HL-60 (cell line): ENCODE data around the gene P2RX2.

ENCODE experiments used
- DNase-seq, 2 experiments: peaks; one replicate each; pipeline ENCODE4 v3.0.0-alpha.2; 2010 to 2020; ENCODE audit warnings: low read depth in 1 of 2, low spot score in 1 of 2
- H3K27ac ChIP-seq: fragments of 250-450 bp; sonication (Bioruptor Pico); replicated peaks from 2 replicates; pipeline ENCODE4 v1.5.1; 2020; ENCODE audit warnings: mild to moderate bottlenecking, moderate library complexity
- H3K27me3 ChIP-seq: fragments of 250-450 bp; sonication (Bioruptor Pico); 2 replicates; pipeline ENCODE4 v1.5.1; 2021; ENCODE audit warnings: mild to moderate bottlenecking, moderate library complexity; ENCODE audit not compliant: insufficient read depth, poor library complexity, severe bottlenecking
- H3K4me3 ChIP-seq: replicated peaks from 2 replicates; pipeline ENCODE4 v1.5.1; 2011; ENCODE audit warnings: mild to moderate bottlenecking, control low read depth, low read length; ENCODE audit not compliant: insufficient read depth
- CTCF ChIP-seq: IDR thresholded peaks from one replicate; pipeline ENCODE4 v1.5.1; 2011; ENCODE audit warnings: low read length, control low read depth, inconsistent platforms; ENCODE audit not compliant: insufficient read depth
- GABPA ChIP-seq: IDR thresholded peaks from 2 replicates; pipeline ENCODE4 v1.6.1; 2012; ENCODE audit warnings: low read depth
- POLR2AphosphoS5 ChIP-seq: IDR thresholded peaks from 2 replicates; pipeline ENCODE4 v1.6.1; 2012; ENCODE audit warnings: low read depth
- REST ChIP-seq: IDR thresholded peaks from 2 replicates; pipeline ENCODE4 v1.6.1; 2012; ENCODE audit warnings: low read depth; ENCODE audit not compliant: insufficient replicate concordance
- SPI1 ChIP-seq: IDR thresholded peaks from 2 replicates; pipeline ENCODE4 v1.6.1; 2012; ENCODE audit warnings: low read depth, mild to moderate bottlenecking, borderline replicate concordance

P2RX2 gene

GRCh38 chr12:132658149-132658894 lies 39.7 kb downstream of the P2RX2 start:
- no peaks in the 10 kb centered on the region for H3K27me3 ChIP-seq
- no peak for DNase-seq
- peak overlapping the region; percentile 41 for H3K27ac ChIP-seq
- no peak for TF ChIP-seq REST
- no peak for TF ChIP-seq POLR2AphosphoS5
- no peak for TF ChIP-seq CTCF
- no peak for TF ChIP-seq SPI1
- no peak for TF ChIP-seq GABPA
- H3K4me3 ChIP-seq, result no peak overlapping the region

GRCh38 chr12:132659146-132659545 lies 40.6 kb downstream of the P2RX2 start:
- DNase-seq, result no peak
- no peaks in the 10 kb centered on the region for H3K27me3 ChIP-seq
- TF ChIP-seq CTCF (no peak), REST (no peak), POLR2AphosphoS5 (no peak), GABPA (no peak), SPI1 (no peak)
- no peak overlapping the region for H3K4me3 ChIP-seq
- H3K27ac ChIP-seq, result no peak overlapping the region

GRCh38 chr12:132660052-132660451 lies 41.5 kb downstream of the P2RX2 start:
- no peaks in the 10 kb centered on the region for H3K27me3 ChIP-seq
- TF ChIP-seq GABPA (no peak), CTCF (no peak), REST (no peak), SPI1 (no peak), POLR2AphosphoS5 (no peak)
- no peak overlapping the region for H3K4me3 ChIP-seq
- no peak overlapping the region for H3K27ac ChIP-seq
- no peak for DNase-seq
